ENCODE results near the gene P2RY6. TPM values are rescaled to one million over a fixed set of nuclear protein-coding genes. Genes with fewer than 3 reads are reported as not detected.

P2RY6 gene
- total RNA-seq, 6 experiments from 2014 or later, result 0.54 to 2.4 (median 1.9) TPM

DNA sequence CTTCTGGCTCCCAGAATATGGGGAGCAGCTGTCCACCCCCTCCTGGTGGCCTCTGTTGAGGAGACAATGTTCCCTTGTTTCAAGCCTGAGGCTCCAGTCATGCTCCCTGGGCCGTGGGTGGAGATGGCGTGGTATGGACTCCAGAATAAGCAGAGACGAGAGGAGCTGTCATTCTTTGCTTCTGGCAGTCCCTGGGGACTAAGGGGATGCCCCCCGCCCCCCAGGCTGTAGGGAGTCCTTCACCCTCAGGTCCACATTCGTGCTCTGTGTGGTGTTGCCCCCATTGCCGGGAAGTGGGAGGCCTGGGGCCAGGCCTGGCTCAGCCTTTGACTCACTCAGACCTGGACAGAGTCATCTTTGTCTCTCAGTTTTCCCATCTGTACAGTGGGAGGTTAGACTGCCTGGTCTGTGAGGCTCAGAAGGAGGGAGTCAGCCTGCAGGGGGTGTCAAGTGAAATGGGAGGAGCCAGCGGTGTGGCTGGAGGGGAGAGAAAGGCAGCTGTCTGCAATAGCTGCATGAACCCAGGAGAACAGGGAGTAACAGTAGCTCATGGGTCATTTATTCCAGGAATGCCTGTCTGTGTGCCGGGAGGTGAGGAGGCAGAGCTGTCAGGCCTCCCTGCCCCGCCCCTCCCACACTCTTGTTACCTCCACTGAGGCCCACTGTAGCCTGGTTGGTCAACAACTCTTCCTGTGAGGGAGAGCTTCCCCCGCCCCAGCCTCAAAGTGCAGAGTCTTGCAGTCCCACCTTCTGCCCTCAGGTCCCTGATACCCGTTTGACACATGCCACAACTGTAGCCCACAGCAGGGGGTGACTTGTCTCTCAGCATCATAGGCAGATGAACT lies 42.2 kb downstream of the P2RY6 start:
- peaks cover 57% of the 10 kb centered on the region for H3K36me3 Mint-ChIP-seq (ENCODE audit: low read depth)
- TF ChIP-seq, protein P1, sequence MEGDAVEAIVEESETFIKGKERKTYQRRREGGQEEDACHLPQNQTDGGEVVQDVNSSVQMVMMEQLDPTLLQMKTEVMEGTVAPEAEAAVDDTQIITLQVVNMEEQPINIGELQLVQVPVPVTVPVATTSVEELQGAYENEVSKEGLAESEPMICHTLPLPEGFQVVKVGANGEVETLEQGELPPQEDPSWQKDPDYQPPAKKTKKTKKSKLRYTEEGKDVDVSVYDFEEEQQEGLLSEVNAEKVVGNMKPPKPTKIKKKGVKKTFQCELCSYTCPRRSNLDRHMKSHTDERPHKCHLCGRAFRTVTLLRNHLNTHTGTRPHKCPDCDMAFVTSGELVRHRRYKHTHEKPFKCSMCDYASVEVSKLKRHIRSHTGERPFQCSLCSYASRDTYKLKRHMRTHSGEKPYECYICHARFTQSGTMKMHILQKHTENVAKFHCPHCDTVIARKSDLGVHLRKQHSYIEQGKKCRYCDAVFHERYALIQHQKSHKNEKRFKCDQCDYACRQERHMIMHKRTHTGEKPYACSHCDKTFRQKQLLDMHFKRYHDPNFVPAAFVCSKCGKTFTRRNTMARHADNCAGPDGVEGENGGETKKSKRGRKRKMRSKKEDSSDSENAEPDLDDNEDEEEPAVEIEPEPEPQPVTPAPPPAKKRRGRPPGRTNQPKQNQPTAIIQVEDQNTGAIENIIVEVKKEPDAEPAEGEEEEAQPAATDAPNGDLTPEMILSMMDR (IDR thresholded peaks at IDR 0.05), result peak; percentile 30
- H3K4me3 Mint-ChIP-seq, result peak overlapping the region; percentile 91
- no peaks in the 10 kb centered on the region for H3K9me3 Mint-ChIP-seq
- peak; percentile 69 for DNase-seq
- H3K27ac Mint-ChIP-seq, result peak overlapping the region; percentile 85
- H3K27me3 Mint-ChIP-seq (ENCODE audit: insufficient read depth), result peaks cover 7% of the 10 kb centered on the region
- peaks cover 90% of the 10 kb centered on the region for H3K4me1 Mint-ChIP-seq (ENCODE audit: low read depth)

DNA sequence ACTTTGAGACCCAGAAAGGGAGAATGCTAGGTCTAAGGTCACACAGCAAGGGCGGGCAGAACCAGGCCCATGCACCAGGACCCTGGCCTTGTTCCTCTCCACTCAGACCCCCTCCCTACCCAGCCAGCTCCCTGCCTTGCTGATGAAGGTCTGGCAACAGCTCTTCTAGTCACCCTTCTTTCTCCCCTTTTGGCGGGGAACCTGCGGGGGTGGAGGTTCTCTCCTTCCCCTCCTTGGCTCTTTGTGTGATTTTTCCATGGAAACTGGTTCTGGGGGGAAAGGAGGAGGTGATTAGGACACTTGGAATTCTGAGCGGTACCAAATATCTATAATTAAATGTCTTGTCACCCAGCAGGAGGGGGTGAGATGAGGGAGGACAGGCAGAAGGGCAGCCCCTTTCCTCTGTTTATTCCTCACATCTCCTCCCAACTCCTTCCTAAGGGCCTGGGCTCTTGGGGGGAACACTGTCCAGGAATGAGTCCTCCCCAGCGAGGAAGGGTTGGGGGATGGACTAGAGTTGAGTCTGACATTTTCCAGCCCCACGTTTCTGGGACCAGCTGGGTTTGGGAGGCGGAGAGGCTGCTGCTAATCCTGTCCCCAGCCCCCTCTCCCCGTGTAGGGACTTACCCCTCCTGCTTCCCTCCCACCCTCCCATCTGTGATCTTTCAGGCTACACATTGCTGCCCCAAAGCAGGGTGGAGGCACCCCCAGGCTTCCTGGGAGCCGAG lies 43.3 kb downstream of the P2RY6 start:
- Mint-ChIP-seq H3K27ac (peak overlapping the region; percentile 85), H3K27me3 (ENCODE audit: insufficient read depth) (peaks cover 7% of the 10 kb centered on the region), H3K4me3 (peak overlapping the region; percentile 91), H3K4me1 (ENCODE audit: low read depth) (peaks cover 93% of the 10 kb centered on the region), H3K36me3 (ENCODE audit: low read depth) (peaks cover 57% of the 10 kb centered on the region), H3K9me3 (no peaks in the 10 kb centered on the region)
- TF ChIP-seq, protein P1 (IDR thresholded peaks at IDR 0.05), result no peak
- DNase-seq, result no peak

DNA sequence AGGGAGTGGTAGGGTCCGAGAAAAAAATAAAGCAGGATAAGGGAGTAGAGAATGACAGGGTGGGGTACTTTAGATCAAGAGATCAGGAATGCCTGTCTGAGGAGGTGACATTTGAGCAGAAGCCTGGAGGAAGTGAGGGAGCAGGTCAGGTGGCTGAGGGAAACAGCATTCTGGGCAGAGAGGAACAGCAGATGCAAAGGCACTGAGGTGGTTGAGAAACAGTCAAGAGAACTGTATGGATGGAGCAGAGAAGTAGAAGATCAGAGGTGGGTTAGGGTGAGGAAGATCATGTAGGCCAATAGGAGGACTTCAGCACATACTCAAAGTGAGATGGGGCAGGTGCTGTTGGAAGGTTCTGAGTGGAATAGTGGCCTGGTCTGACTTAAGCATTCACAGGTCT lies 44.3 kb downstream of the P2RY6 start:
- Mint-ChIP-seq H3K4me1 (ENCODE audit: low read depth) (peaks cover 92% of the 10 kb centered on the region), H3K27me3 (ENCODE audit: insufficient read depth) (peaks cover 7% of the 10 kb centered on the region), H3K9me3 (no peaks in the 10 kb centered on the region), H3K4me3 (peak overlapping the region; percentile 91), H3K36me3 (ENCODE audit: low read depth) (peaks cover 54% of the 10 kb centered on the region), H3K27ac (peak overlapping the region; percentile 58)
- TF ChIP-seq, protein P1 (IDR thresholded peaks at IDR 0.05), result no peak
- DNase-seq, result no peak

DNA sequence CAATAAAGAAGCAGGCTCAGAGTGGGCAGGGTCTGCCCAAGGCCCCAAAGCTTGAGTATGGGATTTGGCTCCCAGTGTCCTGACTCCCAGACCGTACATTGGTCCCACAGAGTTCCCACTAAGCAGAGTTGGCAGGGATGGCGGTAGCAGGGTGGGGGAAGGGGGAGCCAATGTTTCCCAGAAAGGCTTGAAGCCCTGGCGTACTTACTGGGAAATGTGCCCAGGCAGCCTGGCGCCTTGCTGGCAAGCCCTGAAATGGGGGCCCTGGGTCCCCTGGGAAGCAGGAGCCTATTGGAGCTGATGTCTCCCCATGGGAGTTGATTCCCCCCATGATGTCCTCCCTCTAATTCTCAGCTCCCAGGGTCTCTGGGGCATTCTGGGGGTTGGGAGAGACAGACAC lies 45.2 kb downstream of the P2RY6 start:
- TF ChIP-seq, protein P1 (IDR thresholded peaks at IDR 0.05), result no peak
- no peak for DNase-seq
- Mint-ChIP-seq H3K27me3 (ENCODE audit: insufficient read depth) (peaks cover 7% of the 10 kb centered on the region), H3K4me3 (no peak overlapping the region), H3K4me1 (ENCODE audit: low read depth) (peaks cover 92% of the 10 kb centered on the region), H3K9me3 (no peaks in the 10 kb centered on the region), H3K27ac (peak overlapping the region; percentile 77; the same call in 1 of the 2 replicates), H3K36me3 (ENCODE audit: low read depth) (peaks cover 45% of the 10 kb centered on the region)

DNA sequence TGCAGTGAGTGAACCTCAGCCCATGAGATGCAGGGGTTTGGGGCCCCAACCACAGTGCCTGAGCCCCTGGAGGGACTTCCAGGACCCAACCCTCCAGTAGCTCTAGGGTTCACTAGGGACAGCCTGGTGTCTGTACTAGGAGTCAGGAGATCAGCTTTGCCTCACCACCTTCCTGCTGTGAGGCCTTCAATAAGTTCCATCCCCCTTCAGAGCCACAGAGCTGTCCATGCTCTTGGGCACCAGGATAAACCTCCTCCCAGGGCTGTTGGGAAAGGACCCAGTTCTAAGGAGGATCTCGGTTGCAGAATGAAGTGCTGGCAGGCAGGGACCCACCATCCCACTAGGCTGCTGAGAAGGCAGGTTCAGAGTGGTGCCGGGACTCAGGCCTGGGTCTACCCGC lies 45.7 kb downstream of the P2RY6 start:
- H3K4me1 Mint-ChIP-seq (ENCODE audit: low read depth), result peaks cover 92% of the 10 kb centered on the region
- no peaks in the 10 kb centered on the region for H3K9me3 Mint-ChIP-seq
- H3K36me3 Mint-ChIP-seq (ENCODE audit: low read depth), result peaks cover 43% of the 10 kb centered on the region
- TF ChIP-seq, protein P1 (IDR thresholded peaks at IDR 0.05), result no peak
- H3K27ac Mint-ChIP-seq, result peak overlapping the region; percentile 77
- no peak for DNase-seq
- H3K27me3 Mint-ChIP-seq (ENCODE audit: insufficient read depth), result peaks cover 7% of the 10 kb centered on the region
- no peak overlapping the region for H3K4me3 Mint-ChIP-seq

Data from HFFc6 (cell line).